HG02610 (cell line): Measurements from ENCODE around the gene ZNF547.
"Not testable (repeated sequence)": the region's sequence is repeated elsewhere in the genome, so short reads cannot be mapped to it uniquely, and the experiment has no call there.

Experiments used
- ATAC-seq: cut with Tn5 transposase; IDR thresholded peaks from one replicate; pipeline ENCODE4 v1.9.1; 2021; ENCODE audit warnings: mild to moderate bottlenecking, moderate library complexity; ENCODE audit not compliant: unreplicated experiment

Gene ZNF547

DNA sequence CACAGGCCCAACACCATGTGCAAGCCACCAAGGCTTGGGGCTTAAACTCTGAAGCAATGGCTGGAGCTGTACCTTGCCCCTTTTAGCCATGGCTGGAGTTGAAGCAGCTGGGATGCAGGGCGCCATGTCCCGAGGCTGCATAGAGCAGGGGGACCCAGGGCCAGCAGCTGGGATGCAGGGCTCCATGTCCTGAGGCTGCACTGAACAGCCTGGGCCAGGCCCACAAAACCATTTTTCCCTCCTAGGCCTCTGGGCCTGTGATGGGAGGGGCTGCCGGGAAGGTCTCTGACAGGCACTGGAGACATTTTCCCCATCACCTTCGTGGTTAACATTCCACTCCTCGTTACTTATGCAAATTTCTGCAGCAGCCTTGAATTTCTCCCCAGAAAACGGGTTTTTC lies 10.8 kb downstream of the ZNF547 start:
- no peak for ATAC-seq

GRCh38 chr19:57374647-57375046 lies 11.3 kb downstream of the ZNF547 start:
- not testable (repeated sequence) for ATAC-seq

DNA sequence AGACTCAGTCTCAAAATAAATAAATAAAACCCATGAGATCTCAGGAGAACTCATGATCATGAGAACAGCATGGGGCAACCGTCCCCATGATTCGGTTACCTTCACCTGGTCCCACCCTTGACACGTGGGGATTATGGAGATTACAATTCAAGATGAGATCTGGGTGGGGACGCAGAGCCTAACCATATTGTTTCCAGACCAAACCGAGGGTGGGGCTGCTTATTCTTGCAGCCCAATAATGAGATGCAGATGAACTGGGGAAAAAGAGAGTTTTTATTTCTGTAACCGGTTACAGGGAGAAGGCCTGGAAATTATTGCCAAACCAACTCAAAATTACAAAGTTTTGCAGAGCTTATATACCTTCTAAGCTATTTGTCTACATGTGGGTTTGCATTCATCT lies 12.8 kb downstream of the ZNF547 start:
- ATAC-seq, result no peak

DNA sequence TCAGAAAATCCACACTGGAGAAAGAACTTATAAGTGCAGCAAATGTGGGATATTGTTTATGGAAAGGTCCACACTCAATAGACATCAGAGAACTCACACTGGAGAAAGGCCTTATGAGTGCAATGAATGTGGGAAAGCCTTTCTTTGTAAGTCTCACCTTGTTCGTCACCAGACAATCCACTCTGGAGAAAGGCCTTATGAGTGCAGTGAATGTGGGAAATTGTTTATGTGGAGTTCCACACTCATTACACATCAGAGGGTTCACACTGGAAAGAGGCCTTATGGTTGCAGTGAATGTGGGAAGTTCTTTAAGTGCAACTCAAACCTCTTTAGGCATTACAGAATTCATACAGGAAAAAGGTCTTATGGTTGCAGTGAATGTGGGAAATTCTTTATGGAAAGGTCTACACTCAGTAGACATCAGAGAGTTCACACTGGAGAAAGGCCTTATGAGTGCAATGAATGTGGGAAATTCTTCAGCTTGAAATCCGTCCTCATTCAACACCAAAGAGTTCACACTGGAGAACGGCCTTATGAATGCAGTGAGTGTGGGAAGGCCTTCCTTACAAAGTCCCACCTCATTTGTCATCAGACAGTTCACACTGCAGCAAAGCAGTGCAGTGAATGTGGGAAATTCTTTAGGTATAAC lies 14.3 kb downstream of the ZNF547 start:
- ATAC-seq, result no peak

GRCh38 chr19:57380923-57381322 lies 17.6 kb downstream of the ZNF547 start:
- ATAC-seq, result no peak

GRCh38 chr19:57382806-57383488 lies 19.6 kb downstream of the ZNF547 start:
- ATAC-seq, result no peak

- no peak for ATAC-seq
Observed at GRCh38 chr19:57389194-57389729, 25.9 kb downstream of the ZNF547 start.

DNA sequence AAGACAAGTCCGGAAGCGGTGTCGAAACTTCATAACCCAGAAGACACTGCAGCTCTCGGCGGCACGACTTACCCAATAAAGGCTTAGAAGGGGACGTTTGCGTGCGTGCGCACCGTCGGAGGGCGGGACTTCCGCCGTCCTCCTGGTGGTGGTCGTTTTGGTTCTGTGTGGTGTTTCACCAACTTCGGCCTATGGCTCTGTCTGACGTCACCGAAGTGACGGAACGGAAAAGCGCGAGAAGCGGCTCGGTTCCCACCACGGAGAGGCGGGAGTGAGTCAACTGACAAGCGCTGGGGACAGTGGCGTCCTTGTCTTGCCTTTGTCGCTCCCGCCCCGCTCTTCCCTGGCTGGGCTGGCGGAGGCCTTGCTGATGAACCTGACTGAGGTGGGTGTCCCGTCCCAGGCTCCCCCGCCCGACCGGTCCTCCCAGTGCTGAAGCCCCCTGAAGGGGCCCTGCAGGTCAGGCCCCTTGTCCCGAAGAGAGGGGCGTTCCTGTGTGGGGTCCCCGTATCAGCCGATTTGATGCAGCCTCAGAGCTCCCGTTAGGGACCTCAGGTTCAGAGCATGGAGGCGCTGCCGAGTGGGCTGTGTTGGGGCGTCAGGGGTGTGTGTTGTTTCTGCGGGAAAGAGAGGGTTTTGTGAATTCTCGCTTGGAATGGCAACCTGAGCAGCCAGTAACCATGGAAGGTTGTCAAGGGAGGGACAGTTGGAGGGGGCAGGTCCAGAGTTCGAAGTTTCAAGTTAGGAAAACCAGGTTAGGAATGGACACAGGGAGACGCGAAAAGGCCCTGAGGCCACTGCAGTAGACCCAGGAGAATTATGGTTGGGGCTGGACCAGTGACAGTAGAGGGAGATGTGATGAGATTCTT lies 26.6 kb downstream of the ZNF547 start, which contains the start of gene ZNF548:
Gene ZNF548 (plus strand): TSS at position 125 of the 869 bp plus-strand sequence. CDS start 246 bp downstream, at position 371.
- peak; percentile 96 for ATAC-seq

DNA sequence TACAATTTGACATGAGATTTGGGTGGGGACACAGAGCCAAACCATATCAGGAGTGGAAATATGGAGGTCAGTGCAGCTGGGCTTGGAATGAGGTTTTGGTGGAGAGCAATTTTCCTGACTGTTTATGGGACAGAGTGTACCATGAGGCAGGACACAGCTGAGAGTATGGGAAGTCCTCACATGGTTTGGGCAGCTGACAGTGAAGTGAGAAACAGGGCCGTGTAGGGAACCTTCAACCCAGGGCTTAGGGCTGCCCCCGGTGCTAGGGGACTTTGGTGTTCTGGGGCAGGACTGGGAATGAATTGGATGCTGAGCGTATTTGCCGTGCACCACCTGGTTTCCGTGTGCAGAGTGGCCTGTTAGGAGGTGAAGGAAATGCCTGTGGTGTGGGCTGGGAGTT lies 32.4 kb downstream of the ZNF547 start:
- no peak for ATAC-seq

- no peak for ATAC-seq
Observed at GRCh38 chr19:57398868-57399267, 35.5 kb downstream of the ZNF547 start.

GRCh38 chr19:57403737-57404563 lies 40.6 kb downstream of the ZNF547 start:
- no peak for ATAC-seq

- no peak for ATAC-seq
Observed at GRCh38 chr19:57406516-57407123, 43.3 kb downstream of the ZNF547 start.

- peak; percentile 98 for ATAC-seq
Observed at GRCh38 chr19:57410877-57411671, 47.7 kb downstream of the ZNF547 start, which contains the start of gene ZNF17. Gene ZNF17 (plus strand): TSS chr19:57411161. CDS start chr19:57413616, 2,455 bp downstream.

GRCh38 chr19:57419439-57419838 lies 56.1 kb downstream of the ZNF547 start:
- no peak for ATAC-seq

GRCh38 chr19:57421037-57421436 lies 57.7 kb downstream of the ZNF547 start:
- no peak for ATAC-seq
